Progenitor cell of endocrine pancreas (in vitro differentiated cells): ENCODE measurements around the gene METTL24. TPM values are rescaled to one million over a fixed set of nuclear protein-coding genes. Genes with fewer than 3 reads are reported as not detected.

Source experiments
- DNase-seq: peaks from one replicate; pipeline ENCODE4 v3.0.0; 2021; ENCODE audit warnings: low spot score; ENCODE audit not compliant: unreplicated experiment
- H3K27ac Mint-ChIP-seq: 2 replicates; pipeline ENCODE4 v1.8.0; 2021; ENCODE audit warnings: mild to moderate bottlenecking, moderate library complexity, mixed read lengths
- H3K27me3 Mint-ChIP-seq: 2 replicates; pipeline ENCODE4 v1.8.0; 2021; ENCODE audit warnings: mixed read lengths
- H3K36me3 Mint-ChIP-seq: 2 replicates; pipeline ENCODE4 v1.8.0; 2022; ENCODE audit warnings: mixed read lengths; ENCODE audit not compliant: insufficient read depth
- H3K4me1 Mint-ChIP-seq: 2 replicates; pipeline ENCODE4 v1.8.0; 2021; ENCODE audit warnings: low read depth, mixed read lengths
- H3K4me3 Mint-ChIP-seq: 2 replicates; pipeline ENCODE4 v1.8.0; 2021; ENCODE audit warnings: low read depth, mild to moderate bottlenecking, moderate library complexity, mixed read lengths
- H3K9me3 Mint-ChIP-seq: 2 replicates; pipeline ENCODE4 v1.8.0; 2021; ENCODE audit warnings: low read depth, mixed read lengths
- total RNA-seq: library from RNA; stranded (reverse); gene quantifications from 2 replicates; pipeline ENCODE4 v1.2.1, GENCODE V29; 2021
- TF ChIP-seq, protein P1 (sequence below): fragments of 200-600 bp; sonication (generic); IDR thresholded peaks from one replicate; pipeline ENCODE4 v1.5.0; 2021; ENCODE audit warnings: antibody characterized with exemption, mild to moderate bottlenecking; ENCODE audit not compliant: unreplicated experiment

The METTL24 gene
- total RNA-seq, 1 donor from 2014 or later = 10.0 TPM

DNA sequence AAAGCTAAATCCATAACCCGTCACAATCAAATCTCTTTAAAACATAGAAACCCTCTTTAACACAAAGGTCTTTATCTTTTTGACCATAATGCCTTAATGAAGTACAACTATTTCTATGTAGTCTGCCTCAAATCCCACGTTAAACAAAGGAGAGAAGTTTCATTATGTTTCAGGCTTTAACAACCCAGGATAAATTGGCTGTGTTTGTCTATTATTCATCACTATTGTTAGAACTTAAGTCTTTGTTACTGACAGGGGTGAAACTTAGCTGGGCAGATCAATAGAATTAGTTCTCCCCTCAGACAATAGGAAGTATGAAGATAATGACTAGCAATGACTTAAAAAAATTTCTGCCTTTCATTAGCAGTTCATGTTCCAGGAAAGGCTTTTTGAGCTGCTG, 10.1 kb upstream of the METTL24 start:
- Mint-ChIP-seq H3K27ac (peak overlapping the region; percentile 35), H3K4me1 (peaks cover 20% of the 10 kb centered on the region), H3K4me3 (no peak overlapping the region), H3K36me3 (no peaks in the 10 kb centered on the region), H3K9me3 (no peaks in the 10 kb centered on the region), H3K27me3 (peaks cover 6% of the 10 kb centered on the region)
- TF ChIP-seq, protein P1, sequence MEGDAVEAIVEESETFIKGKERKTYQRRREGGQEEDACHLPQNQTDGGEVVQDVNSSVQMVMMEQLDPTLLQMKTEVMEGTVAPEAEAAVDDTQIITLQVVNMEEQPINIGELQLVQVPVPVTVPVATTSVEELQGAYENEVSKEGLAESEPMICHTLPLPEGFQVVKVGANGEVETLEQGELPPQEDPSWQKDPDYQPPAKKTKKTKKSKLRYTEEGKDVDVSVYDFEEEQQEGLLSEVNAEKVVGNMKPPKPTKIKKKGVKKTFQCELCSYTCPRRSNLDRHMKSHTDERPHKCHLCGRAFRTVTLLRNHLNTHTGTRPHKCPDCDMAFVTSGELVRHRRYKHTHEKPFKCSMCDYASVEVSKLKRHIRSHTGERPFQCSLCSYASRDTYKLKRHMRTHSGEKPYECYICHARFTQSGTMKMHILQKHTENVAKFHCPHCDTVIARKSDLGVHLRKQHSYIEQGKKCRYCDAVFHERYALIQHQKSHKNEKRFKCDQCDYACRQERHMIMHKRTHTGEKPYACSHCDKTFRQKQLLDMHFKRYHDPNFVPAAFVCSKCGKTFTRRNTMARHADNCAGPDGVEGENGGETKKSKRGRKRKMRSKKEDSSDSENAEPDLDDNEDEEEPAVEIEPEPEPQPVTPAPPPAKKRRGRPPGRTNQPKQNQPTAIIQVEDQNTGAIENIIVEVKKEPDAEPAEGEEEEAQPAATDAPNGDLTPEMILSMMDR = no peak
- DNase-seq = no peak

DNA sequence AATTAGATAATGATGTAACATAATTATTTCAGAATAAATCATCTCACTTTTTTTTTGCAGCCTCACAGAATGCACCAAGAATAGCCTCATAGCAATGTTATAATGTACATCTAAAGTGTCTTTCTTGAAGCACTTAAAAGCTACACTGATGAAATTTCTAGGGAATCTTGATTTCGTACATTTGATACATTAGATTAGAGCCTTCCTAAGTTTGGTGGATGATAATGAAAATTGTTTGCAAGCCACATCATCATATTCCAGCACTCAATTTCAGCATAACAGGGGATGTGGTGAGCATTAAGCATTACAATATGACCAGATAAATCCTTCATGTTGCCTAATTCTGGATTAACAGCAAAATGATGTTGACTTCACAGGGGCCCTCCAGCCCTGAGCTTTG, 9.7 kb upstream of the METTL24 start:
- peaks cover 6% of the 10 kb centered on the region for H3K27me3 Mint-ChIP-seq
- no peak for DNase-seq
- TF ChIP-seq, protein P1 = no peak
- no peak overlapping the region for H3K4me3 Mint-ChIP-seq
- peak overlapping the region; percentile 35 for H3K27ac Mint-ChIP-seq
- peaks cover 20% of the 10 kb centered on the region for H3K4me1 Mint-ChIP-seq
- H3K9me3 Mint-ChIP-seq = no peaks in the 10 kb centered on the region
- H3K36me3 Mint-ChIP-seq = no peaks in the 10 kb centered on the region

DNA sequence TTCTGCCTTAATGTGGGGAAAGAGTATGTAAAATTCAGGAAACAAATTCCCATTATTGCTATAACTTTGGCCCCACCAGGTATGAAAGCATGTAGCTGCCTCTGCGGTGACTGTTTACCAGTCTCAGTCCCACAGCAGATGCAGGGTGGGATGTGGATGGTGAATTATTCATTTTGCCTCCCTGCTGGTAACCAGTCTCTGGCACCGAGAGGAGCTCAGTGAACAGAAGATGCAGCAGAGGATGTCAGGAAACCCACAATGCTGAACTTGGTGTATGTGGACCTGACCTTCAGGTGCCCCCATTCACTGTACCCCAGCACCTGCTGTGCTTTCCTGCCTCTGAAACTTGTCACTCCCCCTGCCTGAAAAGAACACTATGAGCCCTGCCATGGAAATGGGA, 8.8 kb upstream of the METTL24 start:
- no peak for DNase-seq
- H3K27me3 Mint-ChIP-seq = peaks cover 6% of the 10 kb centered on the region
- peaks cover 20% of the 10 kb centered on the region for H3K4me1 Mint-ChIP-seq
- TF ChIP-seq, protein P1 = no peak
- peaks cover 6% of the 10 kb centered on the region for H3K9me3 Mint-ChIP-seq
- no peak overlapping the region for H3K4me3 Mint-ChIP-seq
- no peak overlapping the region for H3K27ac Mint-ChIP-seq
- H3K36me3 Mint-ChIP-seq = no peaks in the 10 kb centered on the region

DNA sequence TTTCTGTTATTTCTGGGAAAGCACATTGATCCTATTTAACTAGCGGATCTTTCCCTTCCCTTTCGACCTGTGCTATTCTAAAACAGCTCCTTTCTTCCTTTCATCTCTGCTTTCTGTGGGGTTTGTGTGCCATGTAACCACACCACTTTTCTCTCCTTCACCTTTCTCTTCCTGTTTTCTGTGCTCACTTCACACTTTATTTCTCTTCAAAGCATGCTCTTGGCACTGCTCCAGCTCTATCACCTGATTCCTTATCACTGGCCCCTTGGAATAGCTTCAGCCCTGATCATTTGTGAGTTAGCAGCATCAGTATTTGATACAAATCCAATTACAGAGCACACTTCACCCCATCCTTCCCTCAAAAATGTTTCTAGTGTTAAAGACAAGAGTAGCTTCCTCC, 8.1 kb upstream of the METTL24 start:
- Mint-ChIP-seq H3K27ac (no peak overlapping the region), H3K36me3 (peaks cover 1% of the 10 kb centered on the region), H3K9me3 (peaks cover 11% of the 10 kb centered on the region), H3K4me1 (peaks cover 20% of the 10 kb centered on the region), H3K4me3 (no peak overlapping the region), H3K27me3 (peaks cover 6% of the 10 kb centered on the region)
- no peak for DNase-seq
- TF ChIP-seq, protein P1 = no peak

DNA sequence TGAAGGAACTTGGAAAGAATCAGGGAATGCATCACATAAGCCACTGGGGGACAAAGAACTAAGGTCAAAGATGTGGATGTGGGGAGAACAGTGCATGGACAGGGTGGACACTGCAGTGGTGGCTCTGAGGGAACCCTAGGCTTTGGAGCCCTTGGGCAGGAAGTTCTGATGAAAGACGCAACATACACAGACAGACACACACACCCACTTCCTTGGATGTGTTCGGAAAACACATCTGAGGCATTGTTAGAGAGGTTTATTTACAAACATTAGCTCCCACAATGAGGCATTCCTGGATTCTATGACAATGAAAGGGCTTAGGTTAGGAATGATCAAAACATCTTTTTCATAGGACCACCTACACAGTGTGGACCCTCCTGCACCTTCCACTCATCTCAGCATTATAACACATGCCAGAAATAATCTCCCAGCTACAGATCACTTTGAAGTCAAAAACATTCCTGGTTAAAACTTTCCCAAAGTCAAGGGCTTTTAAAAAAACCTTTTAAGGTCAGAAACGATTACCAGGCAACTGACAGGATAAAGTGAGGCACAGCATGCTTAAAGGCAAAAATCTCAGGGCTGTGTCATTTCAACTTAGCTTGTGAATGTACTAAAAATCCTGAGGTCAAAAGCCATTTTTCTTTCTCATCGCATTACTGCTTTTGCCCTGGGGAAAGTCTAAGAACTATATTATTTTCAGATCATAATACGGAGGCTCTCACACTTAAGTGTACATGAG, 6.4 kb upstream of the METTL24 start:
- no peak for DNase-seq
- Mint-ChIP-seq H3K9me3 (peaks cover 14% of the 10 kb centered on the region), H3K36me3 (peaks cover 1% of the 10 kb centered on the region), H3K27me3 (peaks cover 4% of the 10 kb centered on the region), H3K4me3 (no peak overlapping the region), H3K4me1 (peaks cover 33% of the 10 kb centered on the region), H3K27ac (no peak overlapping the region)
- TF ChIP-seq, protein P1 = no peak
